Measurements from ENCODE around the gene AKR1C1. TPM values are rescaled to one million over a fixed set of nuclear protein-coding genes. Genes with fewer than 3 reads are reported as not detected.

The AKR1C1 gene
- total RNA-seq, 4 donors from 2014 or later: 193 to 430 (median 270) TPM

- no peak for TF ChIP-seq CTCF (IDR thresholded peaks at IDR 0.05; ENCODE audit: low read depth)
Observed at GRCh38 chr10:4980793-4981192, 17.6 kb downstream of the AKR1C1 start.

GRCh38 chr10:4981722-4982471 lies 18.7 kb downstream of the AKR1C1 start:
- no peak for TF ChIP-seq CTCF (IDR thresholded peaks at IDR 0.05; ENCODE audit: low read depth)

GRCh38 chr10:4982764-4983226 lies 19.6 kb downstream of the AKR1C1 start:
- no peak for TF ChIP-seq CTCF (IDR thresholded peaks at IDR 0.05; ENCODE audit: low read depth)

GRCh38 chr10:4983615-4984216 lies 20.5 kb downstream of the AKR1C1 start:
- TF ChIP-seq CTCF (IDR thresholded peaks at IDR 0.05; ENCODE audit: low read depth): no peak

- TF ChIP-seq CTCF (IDR thresholded peaks at IDR 0.05; ENCODE audit: low read depth): no peak
Observed at GRCh38 chr10:4984223-4984622, 21.0 kb downstream of the AKR1C1 start.

GRCh38 chr10:4984971-4985594 lies 21.9 kb downstream of the AKR1C1 start:
- TF ChIP-seq CTCF (IDR thresholded peaks at IDR 0.05; ENCODE audit: low read depth): no peak

GRCh38 chr10:4990217-4990616 lies 27.0 kb downstream of the AKR1C1 start:
- no peak for TF ChIP-seq CTCF (IDR thresholded peaks at IDR 0.05; ENCODE audit: low read depth)
